Transverse colon (tissue), 4 donors: ENCODE measurements around the gene DDX56. TPM values are rescaled to one million over a fixed set of nuclear protein-coding genes. Genes with fewer than 3 reads are reported as not detected.

Experiments used
- DNase-seq: peaks from one replicate; pipeline ENCODE4 v3.0.0-alpha.2; 2019
- H3K27ac ChIP-seq, 4 donors: fragments of 200-600 bp; sonication (generic); 2 replicates each; pipeline ENCODE4 v1.5.1; 2016 to 2018; ENCODE audit warnings: inconsistent platforms in 4 of 4
- H3K27me3 ChIP-seq: fragments of 200-600 bp; sonication (generic); 2 replicates; pipeline ENCODE4 v1.5.1; 2017; ENCODE audit warnings: inconsistent platforms
- H3K36me3 ChIP-seq, 4 donors: fragments of 200-600 bp; sonication (generic); 2 replicates each; pipeline ENCODE4 v1.5.1; 2017 to 2019; ENCODE audit warnings: inconsistent platforms in 4 of 4
- H3K4me1 ChIP-seq, 4 donors: fragments of 200-600 bp; sonication (generic); 2 replicates each; pipeline ENCODE4 v1.5.1; 2017 to 2020; ENCODE audit warnings: inconsistent platforms in 4 of 4
- H3K4me3 ChIP-seq, 4 donors: fragments of 200-600 bp; sonication (generic); 1 replicate in 1 of 4; 2 replicates in 3 of 4; pipeline versions ENCODE4 v1.5.1 to v1.6.1; 2017 to 2019; ENCODE audit warnings: inconsistent platforms in 4 of 4
- H3K9me3 ChIP-seq, 2 donors: fragments of 200-600 bp; sonication (generic); 2 replicates each; pipeline ENCODE4 v1.5.1; 2017 to 2019; ENCODE audit warnings: inconsistent platforms in 2 of 2
- CTCF ChIP-seq, 5 experiments: fragments of 200-600 bp in 3 of 5; fragments of 450-650 bp in 2 of 5; sonication (generic) in 3 of 5; IDR thresholded peaks; 1 replicate in 2 of 5; 2 replicates in 3 of 5; pipeline ENCODE4 v1.5.1; 2016 to 2017; ENCODE audit warnings: antibody characterized with exemption in 5 of 5, inconsistent platforms in 3 of 5, mild to moderate bottlenecking in 2 of 5, moderate library complexity in 1 of 5
- EP300 ChIP-seq: sonication (generic); formaldehyde crosslinking; IDR thresholded peaks from one replicate; pipeline ENCODE4 v1.6.1; 2017; ENCODE audit warnings: antibody characterized with exemption, low read depth
- POLR2A ChIP-seq: fragments of 450-650 bp; IDR thresholded peaks from one replicate; pipeline ENCODE4 v1.6.1; 2016; ENCODE audit warnings: antibody characterized with exemption, mild to moderate bottlenecking, moderate library complexity
- POLR2AphosphoS5 ChIP-seq, 3 donors: sonication (generic); formaldehyde crosslinking; IDR thresholded peaks; one replicate each; pipeline ENCODE4 v1.6.1; 2016; ENCODE audit warnings: antibody characterized with exemption in 3 of 3
- WGBS, 2 donors: methylation state at CpG; one replicate each; pipeline ENCODE4 v1.1.5; 2018; ENCODE audit warnings: low coverage in 1 of 2; 5-methylcytosine and 5-hydroxymethylcytosine counted together
- in situ Hi-C, 4 donors: fragments of 200-750 bp; cut with MboI; loops; one replicate each; pipeline versions ENCODE4 v1.15.0 to v1.15.1; 2017; ENCODE audit warnings: low sequenced_read_pairs in 3 of 4, low pct_ligation_motif_present in 1 of 4, low pct_unique_long_range_greater_than_20kb in 1 of 4
- intact Hi-C: fragments of 100-400 bp; cut with DNase I; formaldehyde crosslinking; loops from one replicate; pipeline ENCODE4 v1.15.1; 2023; ENCODE audit warnings: low total_unique reads
- total RNA-seq, 4 donors: library from RNA; depleted of rRNA; stranded (reverse); fragments of >200 nt; gene quantifications; one replicate each; pipeline ENCODE4 v1.1.0, GENCODE V29; 2016

DDX56 gene
- total RNA-seq, 4 donors from 2014 or later, result 41.1 to 202 (median 42.3) TPM

- TF ChIP-seq POLR2A, result no peak
- TF ChIP-seq CTCF (IDR thresholded peaks at IDR 0.05), result no peak
- TF ChIP-seq EP300, result no peak
- TF ChIP-seq POLR2AphosphoS5 (IDR thresholded peaks at IDR 0.05), result no peak
- peaks cover 0 to 6% (median 0%) of the 10 kb centered on the region in 4 donors for H3K36me3 ChIP-seq
- peaks cover 0 to 9% (median 3%) of the 10 kb centered on the region in 4 donors for H3K4me1 ChIP-seq
- in situ Hi-C loops, result loop anchor here in 1 of 4 donors (25.0 kb wide), 1 partner anchor 325 kb away; no protein-coding TSS in a partner anchor
- peak; percentile 73 for DNase-seq
- no peak overlapping the region for H3K27ac ChIP-seq
- no peak overlapping the region for H3K4me3 ChIP-seq
- H3K9me3 ChIP-seq, result no peaks in the 10 kb centered on the region
- WGBS, 2 donors, result 75% methylated on average over 7 of the region's 7 CpGs; no CpG with 5 or more reads in 1 of the 2 donors
- no peaks in the 10 kb centered on the region for H3K27me3 ChIP-seq
- intact Hi-C loops, result loop anchor here (10.0 kb wide), 1 partner anchor 327 kb away; no protein-coding TSS in a partner anchor
Measured at GRCh38 chr7:44561962-44562621, 11.6 kb downstream of the DDX56 start.

GRCh38 chr7:44561481-44561880 lies 12.2 kb downstream of the DDX56 start:
- intact Hi-C loops, result loop anchor here (10.0 kb wide), 1 partner anchor 327 kb away; no protein-coding TSS in a partner anchor
- WGBS, 2 donors, result 65 to 91% methylated on average over 5 to 6 of the region's 6 CpGs

GRCh38 chr7:44559485-44559884 lies 14.2 kb downstream of the DDX56 start:
- Histone ChIP-seq H3K4me3 (no peak overlapping the region), H3K27ac (no peak overlapping the region), H3K9me3 (no peaks in the 10 kb centered on the region), H3K27me3 (no peaks in the 10 kb centered on the region), H3K4me1 (peaks cover 0 to 9% (median 2%) of the 10 kb centered on the region in 4 donors), H3K36me3 (no peaks in the 10 kb centered on the region)
- in situ Hi-C loops (loop anchor here in 1 of 4 donors (25.0 kb wide), 1 partner anchor 322 kb away; no protein-coding TSS in a partner anchor), intact Hi-C loops (no loop called here)
- TF ChIP-seq POLR2A (no peak), EP300 (no peak), CTCF (IDR thresholded peaks at IDR 0.05) (no peak), POLR2AphosphoS5 (IDR thresholded peaks at IDR 0.05) (no peak)
- 88% methylated on average over 4 of the region's 4 CpGs; no CpG with 5 or more reads in 1 of the 2 donors for WGBS, 2 donors
- no peak for DNase-seq

More at GRCh38 chr7:44561481-44561880, 12.2 kb downstream of the DDX56 start:
- in situ Hi-C loops, result loop anchor here in 1 of 4 donors (25.0 kb wide), 1 partner anchor 324 kb away; no protein-coding TSS in a partner anchor
- TF ChIP-seq POLR2A, result no peak
- no peak for TF ChIP-seq POLR2AphosphoS5 (IDR thresholded peaks at IDR 0.05)
- TF ChIP-seq CTCF (IDR thresholded peaks at IDR 0.05), result no peak
- TF ChIP-seq EP300, result no peak
- no peak for DNase-seq
- Histone ChIP-seq H3K36me3 (peaks cover 0 to 5% (median 0%) of the 10 kb centered on the region in 4 donors), H3K27me3 (no peaks in the 10 kb centered on the region), H3K27ac (no peak overlapping the region), H3K4me3 (no peak overlapping the region), H3K4me1 (peaks cover 0 to 9% (median 3%) of the 10 kb centered on the region in 4 donors), H3K9me3 (no peaks in the 10 kb centered on the region)

GRCh38 chr7:44557485-44557884 lies 16.2 kb downstream of the DDX56 start:
- H3K4me3 ChIP-seq, result no peak overlapping the region
- 83 to 94% methylated on average over 2 of the region's 2 CpGs for WGBS, 2 donors
- no peaks in the 10 kb centered on the region for H3K27me3 ChIP-seq
- peaks cover 0 to 9% (median 2%) of the 10 kb centered on the region in 4 donors for H3K4me1 ChIP-seq
- H3K36me3 ChIP-seq, result no peaks in the 10 kb centered on the region
- H3K9me3 ChIP-seq, result no peaks in the 10 kb centered on the region
- H3K27ac ChIP-seq, result no peak overlapping the region
- in situ Hi-C loops (loop anchor here in 1 of 4 donors (25.0 kb wide), 1 partner anchor 320 kb away; no protein-coding TSS in a partner anchor), intact Hi-C loops (no loop called here)
- TF ChIP-seq POLR2AphosphoS5 (IDR thresholded peaks at IDR 0.05), result no peak
- no peak for DNase-seq
